ENCODE data around the gene CAMTA1. TPM values are rescaled to one million over a fixed set of nuclear protein-coding genes. Genes with fewer than 3 reads are reported as not detected.

The CAMTA1 gene
- total RNA-seq, 2 experiments from 2014 or later = 43.9 to 73.3 TPM

- BruUV-seq (replicated peaks) = no TSS peak
- Histone ChIP-seq H4K20me1 (ENCODE audit: insufficient read depth, low read length) (no peaks in the 10 kb centered on the region), H3K4me3 (ENCODE audit: low read depth, low read length, poor library complexity, severe bottlenecking) (no peak overlapping the region), H2AFZ (ENCODE audit: low read length) (no peak overlapping the region), H3K4me1 (ENCODE audit: insufficient read depth, low read length, poor library complexity, severe bottlenecking) (peaks cover 9% of the 10 kb centered on the region), H3K9me3 (ENCODE audit: low read length) (no peaks in the 10 kb centered on the region), H3K27ac (ENCODE audit: low read depth, low read length, poor library complexity, severe bottlenecking) (no peak overlapping the region), H3K9me2 (ENCODE audit: insufficient read depth, low read length) (no peaks in the 10 kb centered on the region), H3K4me2 (ENCODE audit: low read length) (no peak overlapping the region), H3K79me2 (ENCODE audit: insufficient read depth, low read depth, low read length) (no peaks in the 10 kb centered on the region), H3K36me3 (ENCODE audit: insufficient read depth, low read length) (no peaks in the 10 kb centered on the region)
- ChIA-PET POLR2A (interaction anchor here (0.5 kb wide), 1 partner anchor 443 kb away, joined by 5 read pairs; no protein-coding TSS in a partner anchor), CTCF (ENCODE audit: unreplicated experiment) (no interaction called here)
- TF ChIP-seq CTCF (conservative IDR thresholded peaks at IDR 0.05; ENCODE audit: low read length) (no peak), EZH2phosphoT487 (IDR thresholded peaks at IDR 0.05; ENCODE audit: borderline replicate concordance, low read depth, low read length) (no peak)
- no peak for DNase-seq (ENCODE audit: low spot score)
- intact Hi-C loops (cut with micrococcal nuclease; ENCODE audit: unreplicated experiment) = no loop called here
Measured at GRCh38 chr1:7405844-7406500, 620.7 kb downstream of the CAMTA1 start.

- H3K4me1 ChIP-seq (ENCODE audit: insufficient read depth, low read length, poor library complexity, severe bottlenecking) = peaks cover 9% of the 10 kb centered on the region
- no peaks in the 10 kb centered on the region for H3K79me2 ChIP-seq (ENCODE audit: insufficient read depth, low read depth, low read length)
- ChIA-PET POLR2A (no interaction called here), CTCF (ENCODE audit: unreplicated experiment) (no interaction called here)
- no peak overlapping the region for H3K4me3 ChIP-seq (ENCODE audit: low read depth, low read length, poor library complexity, severe bottlenecking)
- peak; percentile 34 for DNase-seq (ENCODE audit: low spot score)
- no peaks in the 10 kb centered on the region for H3K36me3 ChIP-seq (ENCODE audit: insufficient read depth, low read length)
- no peaks in the 10 kb centered on the region for H3K9me2 ChIP-seq (ENCODE audit: insufficient read depth, low read length)
- no TSS peak for BruUV-seq (replicated peaks)
- H3K27ac ChIP-seq (ENCODE audit: low read depth, low read length, poor library complexity, severe bottlenecking) = no peak overlapping the region
- H2AFZ ChIP-seq (ENCODE audit: low read length) = no peak overlapping the region
- no peak for TF ChIP-seq CTCF (conservative IDR thresholded peaks at IDR 0.05; ENCODE audit: low read length)
- TF ChIP-seq EZH2phosphoT487 (IDR thresholded peaks at IDR 0.05; ENCODE audit: borderline replicate concordance, low read depth, low read length) = no peak
- no peaks in the 10 kb centered on the region for H4K20me1 ChIP-seq (ENCODE audit: insufficient read depth, low read length)
- intact Hi-C loops (cut with micrococcal nuclease; ENCODE audit: unreplicated experiment) = no loop called here
- peak overlapping the region; percentile 31 for H3K4me2 ChIP-seq (ENCODE audit: low read length)
- no peaks in the 10 kb centered on the region for H3K9me3 ChIP-seq (ENCODE audit: low read length)
Measured at GRCh38 chr1:7406641-7407543, 621.6 kb downstream of the CAMTA1 start.

- no TSS peak for BruUV-seq (replicated peaks)
- TF ChIP-seq EZH2phosphoT487 (IDR thresholded peaks at IDR 0.05; ENCODE audit: borderline replicate concordance, low read depth, low read length) (no peak), CTCF (conservative IDR thresholded peaks at IDR 0.05; ENCODE audit: low read length) (no peak)
- Histone ChIP-seq H3K27ac (ENCODE audit: low read depth, low read length, poor library complexity, severe bottlenecking) (no peak overlapping the region), H3K4me3 (ENCODE audit: low read depth, low read length, poor library complexity, severe bottlenecking) (no peak overlapping the region), H4K20me1 (ENCODE audit: insufficient read depth, low read length) (no peaks in the 10 kb centered on the region), H3K4me1 (ENCODE audit: insufficient read depth, low read length, poor library complexity, severe bottlenecking) (peaks cover 9% of the 10 kb centered on the region), H3K9me3 (ENCODE audit: low read length) (no peaks in the 10 kb centered on the region), H3K36me3 (ENCODE audit: insufficient read depth, low read length) (no peaks in the 10 kb centered on the region), H2AFZ (ENCODE audit: low read length) (no peak overlapping the region), H3K79me2 (ENCODE audit: insufficient read depth, low read depth, low read length) (no peaks in the 10 kb centered on the region), H3K9me2 (ENCODE audit: insufficient read depth, low read length) (no peaks in the 10 kb centered on the region), H3K4me2 (ENCODE audit: low read length) (no peak overlapping the region; the same call in 1 of the 2 replicates)
- no peak for DNase-seq (ENCODE audit: low spot score)
- ChIA-PET CTCF (ENCODE audit: unreplicated experiment) (no interaction called here), POLR2A (no interaction called here)
- intact Hi-C loops (cut with micrococcal nuclease; ENCODE audit: unreplicated experiment) = no loop called here
Measured at GRCh38 chr1:7407544-7407895, 622.3 kb downstream of the CAMTA1 start.
